OCI-LY7 (cell line): Measurements from ENCODE around the gene USH1G. TPM values are rescaled to one million over a fixed set of nuclear protein-coding genes. Genes with fewer than 3 reads are reported as not detected.

Source experiments
- BruUV-seq: library from RNA; stranded (reverse); fragments of 400-500 nt; replicated peaks from 2 replicates; lab custom pipeline; 2021; lab: Mats Ljungman, UMichigan
- CTCF ChIA-PET: fragments of 300-600 bp; sonication (Branson Sonifier 250); formaldehyde crosslinking; loops from one replicate; lab custom pipeline; 2022; ENCODE audit warnings: antibody characterized with exemption; ENCODE audit not compliant: unreplicated experiment; lab: Charles Lee
- POLR2A ChIA-PET: fragments of 300-600 bp; sonication (Branson Sonifier 250); formaldehyde crosslinking; loops from one replicate; lab custom pipeline; 2022; ENCODE audit warnings: antibody characterized with exemption; lab: Charles Lee
- DNase-seq: peaks from one replicate; pipeline ENCODE4 v3.0.0-alpha.2; 2015; ENCODE audit warnings: low spot score
- H2AFZ ChIP-seq: fragments of 200-600 bp; sonication (generic), shearing (Covaris generic); 2 replicates; pipeline ENCODE4 v1.6.1; 2014; ENCODE audit warnings: mild to moderate bottlenecking, antibody characterized with exemption, low read length, moderate library complexity
- H3K27ac ChIP-seq: fragments of 200-600 bp; sonication (generic); 2 replicates; pipeline ENCODE4 v1.5.1; 2014; ENCODE audit warnings: mixed run types, low read depth, mild to moderate bottlenecking, moderate library complexity, low read length, inconsistent platforms; ENCODE audit not compliant: poor library complexity, severe bottlenecking
- H3K36me3 ChIP-seq: fragments of 200-600 bp; sonication (generic); 2 replicates; pipeline ENCODE4 v1.6.1; 2014; ENCODE audit warnings: mild to moderate bottlenecking, antibody characterized with exemption, low read length, moderate library complexity, mixed read lengths; ENCODE audit not compliant: insufficient read depth
- H3K4me1 ChIP-seq: fragments of 200-600 bp; sonication (generic); 2 replicates; pipeline ENCODE4 v1.5.1; 2014; ENCODE audit warnings: mild to moderate bottlenecking, low read length; ENCODE audit not compliant: insufficient read depth, poor library complexity, severe bottlenecking
- H3K4me2 ChIP-seq: fragments of 200-600 bp; sonication (generic); 2 replicates; pipeline ENCODE4 v1.6.1; 2014; ENCODE audit warnings: mild to moderate bottlenecking, low read length
- H3K4me3 ChIP-seq: fragments of 200-600 bp; sonication (generic); 2 replicates; pipeline ENCODE4 v1.5.1; 2014; ENCODE audit warnings: mild to moderate bottlenecking, low read depth, low read length; ENCODE audit not compliant: poor library complexity, severe bottlenecking
- H3K79me2 ChIP-seq: fragments of 200-600 bp; sonication (generic); 2 replicates; pipeline ENCODE4 v1.6.1; 2016; ENCODE audit warnings: low read depth, mild to moderate bottlenecking, low read length, moderate library complexity, mixed read lengths; ENCODE audit not compliant: insufficient read depth
- H3K9me2 ChIP-seq: fragments of 200-600 bp; sonication (generic); 2 replicates; pipeline ENCODE4 v1.6.1; 2016; ENCODE audit warnings: mild to moderate bottlenecking, low read length, mixed read lengths; ENCODE audit not compliant: insufficient read depth
- H3K9me3 ChIP-seq: fragments of 200-600 bp; sonication (generic); 2 replicates; pipeline ENCODE4 v1.6.1; 2014; ENCODE audit warnings: mild to moderate bottlenecking, mixed run types, low read length, mixed read lengths
- H4K20me1 ChIP-seq: fragments of 200-600 bp; sonication (generic); 2 replicates; pipeline ENCODE4 v1.6.1; 2014; ENCODE audit warnings: mild to moderate bottlenecking, antibody characterized with exemption, low read length, moderate library complexity, mixed read lengths; ENCODE audit not compliant: insufficient read depth
- EZH2phosphoT487 ChIP-seq: fragments of 200-600 bp; sonication (generic); IDR thresholded peaks from 2 replicates; pipeline ENCODE4 v1.6.1; 2018; ENCODE audit warnings: low read depth, borderline replicate concordance, mild to moderate bottlenecking, mixed run types, antibody characterized with exemption, low read length, moderate library complexity, mixed read lengths
- intact Hi-C: fragments of 100-400 bp; cut with micrococcal nuclease; formaldehyde crosslinking; loops from one replicate; pipeline ENCODE4 v1.10.0; 2022; ENCODE audit not compliant: unreplicated experiment
- total RNA-seq, 2 experiments: library from RNA; depleted of rRNA in 1 of 2; stranded (reverse); fragments of >200 nt in 1 of 2; shearing (Covaris generic) in 1 of 2; gene quantifications; 2 replicates each; pipeline ENCODE4 v1.2.3, GENCODE V29; 2014 to 2022
- TF ChIP-seq, protein P1 (sequence below): fragments of 200-600 bp; sonication (generic); conservative IDR thresholded peaks from 2 replicates; pipeline ENCODE4 v1.5.1; 2014; ENCODE audit warnings: mild to moderate bottlenecking, antibody characterized with exemption, low read length, moderate library complexity, mixed read lengths

USH1G gene
- total RNA-seq, 2 experiments from 2014 or later = not detected

- Histone ChIP-seq H4K20me1 (no peaks in the 10 kb centered on the region), H3K4me1 (no peaks in the 10 kb centered on the region), H3K36me3 (no peaks in the 10 kb centered on the region), H3K9me2 (no peaks in the 10 kb centered on the region), H3K27ac (no peak overlapping the region), H2AFZ (no peak overlapping the region), H3K4me3 (no peak overlapping the region), H3K79me2 (no peaks in the 10 kb centered on the region), H3K9me3 (no peaks in the 10 kb centered on the region), H3K4me2 (no peak overlapping the region)
- ChIA-PET POLR2A (no interaction called here), CTCF (no interaction called here)
- intact Hi-C loops = no loop called here
- BruUV-seq = no TSS peak
- TF ChIP-seq, protein P1, sequence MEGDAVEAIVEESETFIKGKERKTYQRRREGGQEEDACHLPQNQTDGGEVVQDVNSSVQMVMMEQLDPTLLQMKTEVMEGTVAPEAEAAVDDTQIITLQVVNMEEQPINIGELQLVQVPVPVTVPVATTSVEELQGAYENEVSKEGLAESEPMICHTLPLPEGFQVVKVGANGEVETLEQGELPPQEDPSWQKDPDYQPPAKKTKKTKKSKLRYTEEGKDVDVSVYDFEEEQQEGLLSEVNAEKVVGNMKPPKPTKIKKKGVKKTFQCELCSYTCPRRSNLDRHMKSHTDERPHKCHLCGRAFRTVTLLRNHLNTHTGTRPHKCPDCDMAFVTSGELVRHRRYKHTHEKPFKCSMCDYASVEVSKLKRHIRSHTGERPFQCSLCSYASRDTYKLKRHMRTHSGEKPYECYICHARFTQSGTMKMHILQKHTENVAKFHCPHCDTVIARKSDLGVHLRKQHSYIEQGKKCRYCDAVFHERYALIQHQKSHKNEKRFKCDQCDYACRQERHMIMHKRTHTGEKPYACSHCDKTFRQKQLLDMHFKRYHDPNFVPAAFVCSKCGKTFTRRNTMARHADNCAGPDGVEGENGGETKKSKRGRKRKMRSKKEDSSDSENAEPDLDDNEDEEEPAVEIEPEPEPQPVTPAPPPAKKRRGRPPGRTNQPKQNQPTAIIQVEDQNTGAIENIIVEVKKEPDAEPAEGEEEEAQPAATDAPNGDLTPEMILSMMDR = no peak
- no peak for TF ChIP-seq EZH2phosphoT487
- DNase-seq = no peak
Observed at GRCh38 chr17:74947041-74947754, 24.1 kb upstream of the USH1G start.

DNA sequence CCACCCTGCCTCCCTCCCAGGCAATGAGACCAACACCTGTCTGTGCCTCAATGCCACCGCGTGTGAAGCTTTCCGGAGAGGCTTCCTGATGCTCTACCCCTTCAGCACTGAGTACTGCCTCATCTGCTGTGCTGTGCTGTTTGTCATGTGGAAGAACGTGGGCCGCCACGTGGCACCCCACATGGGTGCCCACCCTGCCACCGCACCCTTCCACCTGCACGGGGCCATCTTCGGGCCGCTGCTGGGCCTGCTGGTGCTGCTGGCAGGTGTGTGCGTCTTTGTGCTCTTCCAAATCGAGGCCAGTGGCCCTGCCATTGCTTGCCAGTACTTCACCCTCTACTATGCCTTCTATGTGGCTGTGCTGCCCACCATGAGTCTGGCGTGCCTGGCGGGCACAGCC lies 23.6 kb upstream of the USH1G start:
- no TSS peak for BruUV-seq
- no peak overlapping the region for H3K4me2 ChIP-seq
- no peaks in the 10 kb centered on the region for H3K4me1 ChIP-seq
- no peak overlapping the region for H3K27ac ChIP-seq
- TF ChIP-seq, protein P1 = no peak
- no peak for TF ChIP-seq EZH2phosphoT487
- no peak overlapping the region for H3K4me3 ChIP-seq
- POLR2A ChIA-PET = no interaction called here
- no peak overlapping the region for H2AFZ ChIP-seq
- H3K36me3 ChIP-seq = no peaks in the 10 kb centered on the region
- CTCF ChIA-PET = no interaction called here
- H4K20me1 ChIP-seq = no peaks in the 10 kb centered on the region
- H3K9me2 ChIP-seq = no peaks in the 10 kb centered on the region
- intact Hi-C loops = no loop called here
- H3K9me3 ChIP-seq = no peaks in the 10 kb centered on the region
- DNase-seq = no peak
- H3K79me2 ChIP-seq = no peaks in the 10 kb centered on the region

GRCh38 chr17:74945543-74945942 lies 22.5 kb upstream of the USH1G start:
- Histone ChIP-seq H4K20me1 (no peaks in the 10 kb centered on the region), H3K9me3 (no peaks in the 10 kb centered on the region), H3K36me3 (no peaks in the 10 kb centered on the region), H3K4me3 (no peak overlapping the region), H2AFZ (no peak overlapping the region), H3K9me2 (no peaks in the 10 kb centered on the region), H3K79me2 (no peaks in the 10 kb centered on the region), H3K4me2 (no peak overlapping the region), H3K4me1 (no peaks in the 10 kb centered on the region), H3K27ac (no peak overlapping the region)
- CTCF ChIA-PET = no interaction called here
- no TSS peak for BruUV-seq
- TF ChIP-seq, protein P1 = no peak
- no peak for TF ChIP-seq EZH2phosphoT487
- POLR2A ChIA-PET = no interaction called here
- no peak for DNase-seq
- intact Hi-C loops = no loop called here
